ENCODE results near the gene NPAP1.

The NPAP1 gene

GRCh38 chr15:24696201-24696600, 20.6 kb downstream of the NPAP1 start:
- TF ChIP-seq GATA1 (IDR thresholded peaks at IDR 0.05; ENCODE audit: low read depth, low read length): no peak
- TF ChIP-seq POLR2A (IDR thresholded peaks at IDR 0.05; ENCODE audit: low read length): no peak
- DNase-seq: no peak

GRCh38 chr15:24696842-24697241, 21.3 kb downstream of the NPAP1 start:
- DNase-seq: no peak
- TF ChIP-seq POLR2A (IDR thresholded peaks at IDR 0.05; ENCODE audit: low read length) (no peak), GATA1 (IDR thresholded peaks at IDR 0.05; ENCODE audit: low read depth, low read length) (no peak)

- TF ChIP-seq POLR2A (IDR thresholded peaks at IDR 0.05; ENCODE audit: low read length): no peak
- TF ChIP-seq GATA1 (IDR thresholded peaks at IDR 0.05; ENCODE audit: low read depth, low read length): no peak
- DNase-seq: no peak
Measured at GRCh38 chr15:24718289-24719082, 42.9 kb downstream of the NPAP1 start.

- TF ChIP-seq GATA1 (IDR thresholded peaks at IDR 0.05; ENCODE audit: low read depth, low read length): no peak
- no peak for TF ChIP-seq POLR2A (IDR thresholded peaks at IDR 0.05; ENCODE audit: low read length)
- DNase-seq: no peak
Measured at GRCh38 chr15:24729760-24730159, 54.2 kb downstream of the NPAP1 start.

Measured in erythroblast (primary cell).